Ovary (tissue), 3 donors: ENCODE results near the gene GRWD1.

Experiments
- CTCF ChIP-seq, 3 donors: fragments of 450-650 bp in 2 of 3; fragments of 200-600 bp in 1 of 3; IDR thresholded peaks; one replicate each; pipeline versions ENCODE4 v1.5.1 to v1.8.0; 2016 to 2022; ENCODE audit warnings: antibody characterized with exemption in 3 of 3, mild to moderate bottlenecking in 1 of 3
- EP300 ChIP-seq: sonication (generic); formaldehyde crosslinking; IDR thresholded peaks from one replicate; pipeline ENCODE4 v1.6.1; 2017; ENCODE audit warnings: antibody characterized with exemption
- POLR2A ChIP-seq: fragments of 450-650 bp; IDR thresholded peaks from one replicate; pipeline ENCODE4 v1.6.1; 2017; ENCODE audit warnings: antibody characterized with exemption, mild to moderate bottlenecking, moderate library complexity
- donor health status: DM: no; HTN: no; CAD: no.

- TF ChIP-seq CTCF (IDR thresholded peaks at IDR 0.05) (no peak), POLR2A (no peak), EP300 (no peak)
These were observed 5.1 kb downstream of the GRWD1 start for GRCh38 chr19:48450863-48451262.
